HG03354 (cell line): ENCODE data around the gene KLHL35.
"Not testable (repeated sequence)": the region's sequence is repeated elsewhere in the genome, so short reads cannot be mapped to it uniquely, and the experiment has no call there.

ENCODE experiments used
- ATAC-seq: cut with Tn5 transposase; IDR thresholded peaks from one replicate; pipeline ENCODE4 v1.9.1; 2021; ENCODE audit warnings: mild to moderate bottlenecking; ENCODE audit not compliant: unreplicated experiment, poor library complexity, severe bottlenecking

KLHL35 gene

GRCh38 chr11:75428989-75429640 is 3.9 kb downstream of the KLHL35 start:
- no peak for ATAC-seq

DNA sequence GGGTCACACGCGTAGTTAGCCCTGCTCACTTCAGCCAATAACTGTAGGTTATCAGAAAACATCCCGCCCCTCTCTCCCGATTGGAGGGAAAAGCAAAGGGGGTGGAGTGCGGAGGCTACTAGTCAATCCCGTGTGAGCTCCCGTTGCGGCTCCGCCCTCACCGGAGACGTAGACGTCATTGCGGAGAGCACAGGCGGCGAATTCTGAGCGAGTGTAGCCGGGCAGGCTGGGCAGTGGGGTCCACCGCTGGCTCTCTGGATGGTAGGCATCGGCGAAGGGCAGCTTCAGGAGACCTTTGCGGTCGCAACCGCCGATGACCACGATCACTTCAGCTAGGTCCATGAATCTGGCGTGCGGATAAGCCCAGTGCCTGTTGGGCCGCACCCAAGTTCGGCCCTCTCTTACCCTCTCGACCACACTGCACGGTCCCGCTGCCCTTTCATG is 4.7 kb downstream of the KLHL35 start:
- peak; percentile 68 for ATAC-seq

DNA sequence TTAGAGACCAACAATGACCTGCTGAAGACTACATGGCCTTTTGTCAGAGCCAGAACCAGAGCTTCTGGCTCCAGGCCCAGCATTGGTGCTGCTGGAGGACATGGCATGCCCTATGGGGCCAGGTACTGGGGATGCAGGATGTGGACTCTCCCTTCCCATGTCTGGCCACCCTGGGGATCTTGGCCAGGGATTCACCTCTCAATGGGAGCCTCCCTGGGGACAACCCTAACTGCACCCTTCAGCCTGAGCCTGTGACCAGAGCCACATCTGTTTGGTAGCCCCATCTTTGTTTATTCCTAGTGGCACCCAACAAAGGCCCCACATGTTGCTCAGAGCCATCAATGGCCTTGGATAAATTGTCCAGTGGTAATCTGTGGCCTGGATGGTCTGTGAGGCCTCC is 5.8 kb downstream of the KLHL35 start:
- ATAC-seq, result no peak

- ATAC-seq, result no peak
Observed at GRCh38 chr11:75426720-75427086, 6.3 kb downstream of the KLHL35 start.

DNA sequence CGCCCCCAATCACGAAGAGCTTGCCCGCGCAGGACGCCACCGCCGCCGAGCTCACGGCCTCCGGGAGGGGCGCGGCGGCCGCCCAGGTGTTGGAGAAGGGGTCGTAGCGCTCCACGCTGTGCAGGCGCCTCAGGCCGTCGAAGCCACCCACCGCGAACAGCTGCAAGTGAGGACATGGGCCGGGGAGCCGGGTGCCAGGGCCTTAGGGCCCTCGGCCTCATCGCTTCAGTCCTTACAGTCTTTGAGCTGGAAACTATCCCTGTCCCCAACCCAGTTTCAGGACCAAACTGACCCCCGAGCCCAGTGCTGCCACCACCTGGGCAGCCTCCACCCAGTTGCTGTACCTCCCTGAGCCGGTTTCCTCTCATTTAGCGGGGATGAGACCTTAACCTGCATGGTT is 7.6 kb downstream of the KLHL35 start:
- no peak for ATAC-seq

- no peak for ATAC-seq
Observed at GRCh38 chr11:75424396-75424795, 8.6 kb downstream of the KLHL35 start.

DNA sequence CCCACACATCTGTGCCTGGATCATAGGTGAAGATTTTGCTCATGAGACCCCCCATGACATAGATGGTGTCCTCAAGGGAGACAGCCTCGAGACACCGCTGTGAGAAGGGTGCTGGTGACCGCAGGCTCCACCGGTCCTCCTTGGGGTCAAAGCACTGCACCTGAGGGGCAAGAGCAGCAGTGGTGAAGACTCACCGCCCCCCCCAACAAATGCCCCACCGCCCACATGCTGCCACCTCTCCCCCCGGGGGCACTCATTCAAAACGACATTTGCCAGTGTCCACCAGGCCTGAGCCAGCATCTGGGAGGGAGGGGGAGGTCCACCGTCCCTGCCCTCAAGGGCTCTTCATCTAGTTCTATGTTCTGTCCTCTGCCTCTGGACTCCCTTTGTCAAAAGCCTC is 9.3 kb downstream of the KLHL35 start:
- no peak for ATAC-seq

DNA sequence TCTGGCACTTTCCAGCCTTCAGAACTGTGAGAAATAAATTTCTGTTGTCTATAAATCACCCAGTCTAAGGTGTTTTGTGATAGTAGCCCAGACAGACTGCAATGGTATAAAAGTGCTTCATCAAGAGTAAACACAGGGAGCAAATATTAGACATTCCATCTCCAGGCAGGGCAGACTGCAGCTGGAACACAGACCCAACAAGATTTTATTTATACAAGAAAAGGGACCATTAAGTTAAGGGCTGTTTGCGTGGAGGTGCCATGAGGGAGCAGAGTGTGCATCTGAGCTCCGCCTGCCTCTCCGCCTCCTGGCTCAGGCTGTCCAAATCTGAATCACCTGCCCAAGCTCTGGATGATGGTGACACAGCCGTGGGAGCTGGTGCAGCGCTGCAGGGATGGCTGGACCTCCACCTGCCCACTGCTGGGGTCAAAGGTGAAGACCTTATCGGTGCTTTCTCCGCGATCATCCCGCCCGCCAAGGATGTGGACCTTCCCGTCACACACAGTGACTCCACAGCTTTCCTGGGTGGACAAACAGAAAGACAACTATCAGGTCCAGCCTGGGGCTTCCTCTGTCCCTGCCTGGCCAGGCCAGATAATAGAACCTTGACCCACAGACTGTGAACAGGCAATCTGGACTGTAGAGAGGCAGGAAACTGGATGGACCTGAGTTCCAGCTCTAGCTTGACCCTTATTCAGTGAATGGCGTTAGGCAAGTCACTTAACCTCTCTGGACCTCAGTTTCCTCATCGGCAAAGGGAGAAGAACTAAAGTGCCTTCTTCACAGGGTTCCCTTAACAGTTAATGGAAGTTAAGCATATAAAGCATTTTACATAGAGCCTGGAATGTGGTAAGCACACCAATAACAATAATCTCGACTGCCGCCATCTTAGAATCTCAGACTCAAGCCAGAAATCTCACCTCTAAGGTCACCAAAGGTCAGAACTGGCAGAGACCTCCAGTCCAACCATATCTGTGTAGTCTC is 10.5 kb downstream of the KLHL35 start:
- ATAC-seq, result no peak

DNA sequence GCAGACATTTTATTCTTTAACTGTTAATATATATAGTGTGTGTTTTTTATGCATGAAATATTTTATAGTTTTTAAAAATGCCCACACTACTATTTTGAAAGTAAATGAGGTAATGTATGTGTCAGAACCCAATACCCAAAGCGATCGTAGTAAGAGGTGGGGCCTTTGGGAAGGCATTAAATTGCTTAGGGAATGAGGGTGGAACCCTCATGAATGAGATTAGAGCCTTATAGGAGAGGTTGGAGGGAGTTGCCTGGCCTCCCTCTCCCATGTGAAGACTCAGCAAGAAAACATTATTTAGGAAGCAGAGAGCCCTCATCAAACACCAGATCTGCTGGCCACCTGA is 11.1 kb downstream of the KLHL35 start:
- no peak for ATAC-seq

DNA sequence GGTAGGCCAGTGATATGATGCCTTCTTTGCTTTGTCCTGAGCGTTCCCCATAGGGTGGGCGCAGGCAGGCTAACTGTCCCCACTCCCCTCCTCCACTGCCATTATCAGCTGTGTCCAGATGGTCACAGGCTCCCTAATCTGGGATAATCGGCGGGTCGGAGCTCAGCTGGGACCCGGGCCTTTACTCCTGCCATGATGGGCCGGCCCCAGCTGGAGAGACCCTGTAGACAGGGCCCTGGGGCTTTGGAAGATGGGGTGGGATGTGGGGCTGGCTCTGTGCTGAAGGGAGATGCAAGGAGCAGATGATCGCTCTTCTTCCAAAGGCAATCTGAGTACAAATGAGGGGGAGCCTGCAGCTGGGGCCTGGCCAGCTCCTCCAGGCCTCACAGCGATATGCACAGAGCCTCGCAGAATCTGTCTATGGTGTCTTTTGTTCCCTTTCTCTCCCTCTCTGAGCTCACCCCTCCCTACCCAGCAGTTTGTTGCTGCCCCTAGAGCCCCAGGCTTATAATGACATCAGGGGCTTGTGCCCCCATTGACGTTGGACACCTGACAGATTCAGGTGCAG is 11.9 kb downstream of the KLHL35 start:
- no peak for ATAC-seq

DNA sequence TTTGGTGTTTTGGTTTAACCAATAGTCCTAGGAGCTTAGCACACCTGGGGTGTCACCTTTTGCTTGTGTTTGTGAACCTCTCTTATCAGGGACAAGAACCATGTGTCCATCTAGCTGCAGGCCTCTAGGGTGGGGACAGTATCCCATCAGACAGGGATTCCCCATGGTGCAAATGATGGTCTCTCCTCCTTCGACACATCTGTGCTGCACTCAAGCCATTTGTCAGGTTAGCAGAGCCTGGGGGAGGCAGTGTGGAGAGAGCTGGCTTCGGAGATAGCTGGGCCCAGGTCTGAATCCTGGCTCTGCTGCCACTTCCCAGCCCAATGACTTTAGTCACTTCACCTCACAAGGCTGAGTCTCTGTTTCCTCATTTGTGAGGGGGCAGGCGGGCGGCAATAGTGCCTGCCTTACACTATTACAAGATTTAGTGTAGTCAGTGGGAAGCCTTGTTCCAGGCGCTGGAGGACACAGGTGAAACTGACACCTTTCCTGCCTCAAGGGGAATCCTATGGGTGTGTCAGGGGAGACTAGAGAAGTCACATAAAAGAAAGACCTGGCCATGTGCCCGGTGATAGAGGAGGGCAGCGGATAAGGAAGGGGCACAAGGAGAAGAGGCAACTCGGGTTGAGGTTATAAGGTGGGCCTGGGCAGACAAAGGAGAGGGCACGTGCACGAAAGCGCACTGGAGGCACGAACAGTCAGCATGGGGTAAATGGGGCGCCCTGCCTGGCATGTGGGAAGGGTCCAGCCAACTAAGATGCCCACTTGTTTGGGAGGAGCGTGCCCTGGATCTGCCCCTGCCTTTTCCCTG is 12.6 kb downstream of the KLHL35 start:
- ATAC-seq, result no peak

- ATAC-seq, result no peak
Observed at GRCh38 chr11:75413864-75414263, 19.1 kb downstream of the KLHL35 start.

DNA sequence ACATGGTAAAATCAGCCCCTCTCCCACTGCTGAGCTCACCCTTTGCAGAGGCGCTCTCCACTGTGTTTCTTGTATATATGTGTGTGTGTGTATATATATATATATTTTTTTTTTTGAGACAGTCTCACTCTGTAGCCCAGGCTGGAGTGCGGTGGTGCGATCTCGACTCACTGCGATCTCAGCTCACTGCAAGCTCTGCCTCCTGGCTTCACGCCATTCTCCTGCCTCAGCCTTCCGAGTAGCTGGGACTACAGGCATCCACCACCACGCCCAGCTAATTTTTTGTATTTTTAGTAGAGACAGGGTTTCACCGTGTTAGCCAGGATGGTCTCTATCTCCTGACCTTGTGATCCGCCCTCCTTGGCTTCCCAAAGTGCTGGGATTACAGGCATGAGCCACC is 19.9 kb downstream of the KLHL35 start:
- not testable (repeated sequence) for ATAC-seq

GRCh38 chr11:75409971-75410370 is 23.0 kb downstream of the KLHL35 start:
- ATAC-seq, result not testable (repeated sequence)

GRCh38 chr11:75408957-75409219 is 24.1 kb downstream of the KLHL35 start:
- ATAC-seq, result no peak

GRCh38 chr11:75406338-75406777 is 26.6 kb downstream of the KLHL35 start:
- ATAC-seq, result no peak

- no peak for ATAC-seq
Observed at GRCh38 chr11:75403983-75404658, 28.9 kb downstream of the KLHL35 start.

DNA sequence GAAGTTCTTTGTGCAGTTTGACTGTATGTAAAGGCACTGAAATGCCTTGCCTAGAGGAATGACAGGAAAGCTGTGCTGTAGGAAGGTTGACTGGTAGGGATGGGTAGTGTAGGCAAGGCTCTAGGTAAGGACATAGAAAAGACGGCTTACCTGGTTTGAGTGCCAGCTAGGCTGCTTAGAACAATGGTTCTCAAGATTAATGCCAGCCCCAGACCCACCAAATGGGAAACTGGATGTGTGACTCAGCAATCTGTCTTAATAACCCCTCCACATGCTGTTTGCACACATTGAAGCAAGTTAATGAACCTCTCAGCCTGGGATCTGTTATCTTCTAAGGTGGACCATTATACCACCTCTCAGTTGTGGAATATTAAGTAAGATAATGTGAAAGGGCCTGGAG is 30.0 kb downstream of the KLHL35 start:
- ATAC-seq, result no peak

DNA sequence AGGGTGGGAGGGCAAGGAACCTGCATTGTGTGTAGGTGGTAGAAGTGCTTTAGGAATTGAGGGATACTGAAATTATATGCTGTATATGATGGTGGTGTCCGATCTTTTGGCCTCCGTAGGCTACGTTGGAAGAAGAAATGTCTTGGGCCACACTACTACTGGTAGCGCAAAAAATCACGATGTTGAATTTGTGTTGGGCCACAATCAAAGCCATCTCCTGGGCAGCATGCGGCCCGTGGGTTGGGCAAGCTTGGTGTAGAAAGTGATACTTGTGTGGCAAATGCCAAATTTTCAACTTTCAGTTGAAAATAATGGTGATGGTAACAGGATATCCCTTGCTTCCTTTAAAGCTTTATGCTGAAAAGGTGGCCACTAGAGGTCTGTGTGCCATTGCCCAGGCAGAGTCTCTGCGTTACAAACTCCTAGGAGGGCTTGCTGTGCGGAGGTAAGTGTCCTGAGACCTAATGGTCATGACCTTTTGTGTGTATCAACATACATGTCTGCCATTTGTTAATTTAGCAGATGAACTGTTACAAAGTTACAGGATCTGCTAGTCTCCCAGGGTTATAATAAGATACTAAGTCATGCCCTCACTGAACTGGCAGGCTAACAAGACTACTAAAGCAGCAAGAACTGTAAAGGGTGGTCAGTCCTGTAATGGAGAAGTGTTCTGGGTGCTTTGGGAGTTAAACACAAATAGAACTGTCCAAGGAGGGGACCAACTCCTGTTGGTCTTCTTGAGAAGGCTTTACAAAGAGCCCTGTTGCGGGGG is 30.8 kb downstream of the KLHL35 start:
- no peak for ATAC-seq
